ENCODE measurements around the gene SMIM32. TPM values are rescaled to one million over a fixed set of nuclear protein-coding genes. Genes with fewer than 3 reads are reported as not detected.
A peak's percentile ranks its signal among the peaks of the same experiment; 100 is the strongest.

SMIM32 gene
- total and polyA plus RNA-seq, 4 donors, result 0.02 TPM; not detected in 3

GRCh38 chr5:136145030-136145429 lies 47.9 kb downstream of the SMIM32 start:
- H3K36me3 ChIP-seq (ENCODE audit: control insufficient read depth in 4 of 4, insufficient read depth in 3 of 4, low read depth in 1 of 4, low read length in 3 of 4), result no peaks in the 10 kb centered on the region
- no peak overlapping the region for H3K4me3 ChIP-seq (ENCODE audit: low read depth in 1 of 3, low read length in 3 of 3)
- H3K9me3 ChIP-seq (ENCODE audit: control insufficient read depth in 4 of 4, low read length in 3 of 4), result no peaks in the 10 kb centered on the region
- no peak for TF ChIP-seq FOXA1 (IDR thresholded peaks at IDR 0.05)
- no peaks in the 10 kb centered on the region for H3K27me3 ChIP-seq (ENCODE audit: control insufficient read depth in 4 of 4, insufficient read depth in 4 of 4, low read length in 3 of 4)
- no peak overlapping the region for H3K27ac ChIP-seq (ENCODE audit: low read depth in 1 of 2, low read length in 2 of 2)
- peaks cover 3 to 38% (median 15%) of the 10 kb centered on the region in 4 donors for H3K4me1 ChIP-seq (ENCODE audit: control insufficient read depth in 4 of 4, insufficient read depth in 4 of 4, low read length in 3 of 4)
- no peak overlapping the region for H3K9ac ChIP-seq (ENCODE audit: low read depth in 1 of 2, low read length in 2 of 2)
- 70% methylated on average over 2 of the region's 2 CpGs for WGBS
- no peak for DNase-seq (ENCODE audit: low spot score)

- no peak overlapping the region for H3K9ac ChIP-seq (ENCODE audit: low read depth in 1 of 2, low read length in 2 of 2)
- no peaks in the 10 kb centered on the region for H3K9me3 ChIP-seq (ENCODE audit: control insufficient read depth in 4 of 4, low read length in 3 of 4)
- H3K27ac ChIP-seq (ENCODE audit: low read depth in 1 of 2, low read length in 2 of 2), result no peak overlapping the region
- H3K4me3 ChIP-seq (ENCODE audit: low read depth in 1 of 3, low read length in 3 of 3), result no peak overlapping the region
- H3K36me3 ChIP-seq (ENCODE audit: control insufficient read depth in 4 of 4, insufficient read depth in 3 of 4, low read depth in 1 of 4, low read length in 3 of 4), result no peaks in the 10 kb centered on the region
- 90% methylated on average over 3 of the region's 3 CpGs for WGBS
- no peak for DNase-seq (ENCODE audit: low spot score)
- H3K4me1 ChIP-seq (ENCODE audit: control insufficient read depth in 4 of 4, insufficient read depth in 4 of 4, low read length in 3 of 4), result peaks cover 3 to 29% (median 21%) of the 10 kb centered on the region in 4 donors
- no peak for TF ChIP-seq REST (IDR thresholded peaks at IDR 0.05)
- no peaks in the 10 kb centered on the region for H3K27me3 ChIP-seq (ENCODE audit: control insufficient read depth in 4 of 4, insufficient read depth in 4 of 4, low read length in 3 of 4)
Measured at GRCh38 chr5:136143763-136144162, 49.2 kb downstream of the SMIM32 start.

GRCh38 chr5:136143312-136143711 lies 49.6 kb downstream of the SMIM32 start:
- Histone ChIP-seq H3K4me3 (ENCODE audit: low read depth in 1 of 3, low read length in 3 of 3) (no peak overlapping the region), H3K27ac (ENCODE audit: low read depth in 1 of 2, low read length in 2 of 2) (peak overlapping the region in 1 of 2 donors; percentile 34), H3K9me3 (ENCODE audit: control insufficient read depth in 4 of 4, low read length in 3 of 4) (no peaks in the 10 kb centered on the region), H3K27me3 (ENCODE audit: control insufficient read depth in 4 of 4, insufficient read depth in 4 of 4, low read length in 3 of 4) (no peaks in the 10 kb centered on the region), H3K9ac (ENCODE audit: low read depth in 1 of 2, low read length in 2 of 2) (no peak overlapping the region), H3K36me3 (ENCODE audit: control insufficient read depth in 4 of 4, insufficient read depth in 3 of 4, low read depth in 1 of 4, low read length in 3 of 4) (no peaks in the 10 kb centered on the region), H3K4me1 (ENCODE audit: control insufficient read depth in 4 of 4, insufficient read depth in 4 of 4, low read length in 3 of 4) (peaks cover 6 to 29% (median 23%) of the 10 kb centered on the region in 4 donors)
- DNase-seq (ENCODE audit: low spot score), result no peak
- WGBS, result 73% methylated on average over 6 of the region's 6 CpGs
- no peak for TF ChIP-seq HNF4G (IDR thresholded peaks at IDR 0.05)
- no peak for TF ChIP-seq REST (IDR thresholded peaks at IDR 0.05)
- no peak for TF ChIP-seq ATF3 (IDR thresholded peaks at IDR 0.05)
- no peak for TF ChIP-seq NR2F2 (IDR thresholded peaks at IDR 0.05)
- no peak for TF ChIP-seq JUND (IDR thresholded peaks at IDR 0.05)
- no peak for TF ChIP-seq RXRA (IDR thresholded peaks at IDR 0.05)
